ENCODE results near the gene BCKDK. TPM values are rescaled to one million over a fixed set of nuclear protein-coding genes. Genes with fewer than 3 reads are reported as not detected.
"Not testable (repeated sequence)": the region's sequence is repeated elsewhere in the genome, so short reads cannot be mapped to it uniquely, and the experiment has no call there.

The BCKDK gene
- polyA plus RNA-seq, 3 donors = 76.5 to 93.5 (median 90.8) TPM

GRCh38 chr16:31143011-31143693, 35.0 kb downstream of the BCKDK start:
- Mint-ChIP-seq H3K4me3 (peak overlapping the region in 1 of 2 donors; percentile 35), H3K27ac (peak overlapping the region in 5 of 7 donors; percentile 6 to 77 (median 26)), H3K9me3 (peaks cover 0 to 5% (median 0%) of the 10 kb centered on the region in 7 donors), H3K36me3 (peaks cover 0 to 3% of the 10 kb centered on the region in 2 donors), H3K27me3 (ENCODE audit: low read depth in 3 of 3) (peaks cover 2% of the 10 kb centered on the region in 3 donors), H3K4me1 (peaks cover 39% of the 10 kb centered on the region)
- peak overlapping the region; percentile 72 to 78 for H3K27ac ChIP-seq (ENCODE audit: low read depth in 1 of 2, low read length in 2 of 2)
- no peak for DNase-seq
- TF ChIP-seq CTCF (IDR thresholded peaks at IDR 0.05) = no peak
- 64% methylated on average over 10 of the region's 22 CpGs for WGBS (ENCODE audit: insufficient coverage)
- no peaks in the 10 kb centered on the region for H3K36me3 ChIP-seq (replicated peaks in 1 of 2; ENCODE audit: control insufficient read depth in 1 of 2, insufficient read depth in 2 of 2, low read length in 2 of 2)
- H4K20me1 ChIP-seq (ENCODE audit: insufficient read depth, low read length) = no peaks in the 10 kb centered on the region
- H3K9ac ChIP-seq (ENCODE audit: insufficient read depth, low read length, poor library complexity, severe bottlenecking) = peak overlapping the region; percentile 65
- peak overlapping the region in 1 of 3 experiments; percentile 70 for H3K4me3 ChIP-seq (replicated peaks in 1 of 3; ENCODE audit: low read depth in 2 of 3, low read length in 3 of 3)
- peak overlapping the region; percentile 90 for H2AFZ ChIP-seq (ENCODE audit: insufficient read depth, low read depth, low read length, poor library complexity, severe bottlenecking)
- no peaks in the 10 kb centered on the region for H3K9me3 ChIP-seq (replicated peaks in 1 of 2; ENCODE audit: control insufficient read depth in 1 of 2, insufficient read depth in 1 of 2, low read length in 2 of 2)
- peaks cover 36 to 50% of the 10 kb centered on the region in 2 donors for H3K4me1 ChIP-seq (ENCODE audit: control insufficient read depth in 1 of 2, insufficient read depth in 2 of 2, low read length in 2 of 2)
- no peaks in the 10 kb centered on the region for H3K27me3 ChIP-seq (ENCODE audit: control insufficient read depth in 2 of 2, insufficient read depth in 2 of 2, low read length in 2 of 2)
- peak overlapping the region; percentile 85 for H3K4me2 ChIP-seq (replicated peaks; ENCODE audit: extremely low read depth, low read length, poor library complexity, severe bottlenecking)
- intact Hi-C loops (cut with micrococcal nuclease) = loop anchor here (2.0 to 10.0 kb wide), 5 partner anchors 14 to 148 kb away; partner anchors contain the start of gene VKORC1 (in 1 of the 2)
- no peaks in the 10 kb centered on the region for H3K79me2 ChIP-seq (ENCODE audit: insufficient read depth, low read length)

GRCh38 chr16:31143694-31144148, 35.5 kb downstream of the BCKDK start:
- no peaks in the 10 kb centered on the region for H3K9me3 ChIP-seq (replicated peaks in 1 of 2; ENCODE audit: control insufficient read depth in 1 of 2, insufficient read depth in 1 of 2, low read length in 2 of 2)
- H3K9ac ChIP-seq (ENCODE audit: insufficient read depth, low read length, poor library complexity, severe bottlenecking) = no peak overlapping the region
- no peak for TF ChIP-seq CTCF (IDR thresholded peaks at IDR 0.05)
- no peak overlapping the region for H3K4me3 ChIP-seq (replicated peaks in 1 of 3; ENCODE audit: low read depth in 2 of 3, low read length in 3 of 3)
- no peaks in the 10 kb centered on the region for H3K27me3 ChIP-seq (ENCODE audit: control insufficient read depth in 2 of 2, insufficient read depth in 2 of 2, low read length in 2 of 2)
- no peak overlapping the region for H2AFZ ChIP-seq (ENCODE audit: insufficient read depth, low read depth, low read length, poor library complexity, severe bottlenecking)
- H3K27ac ChIP-seq (ENCODE audit: low read depth in 1 of 2, low read length in 2 of 2) = no peak overlapping the region
- Mint-ChIP-seq H3K27ac (peak overlapping the region in 5 of 7 donors; percentile 6 to 77 (median 26)), H3K4me3 (no peak overlapping the region), H3K9me3 (peaks cover 0 to 5% (median 0%) of the 10 kb centered on the region in 7 donors), H3K27me3 (ENCODE audit: low read depth in 3 of 3) (peaks cover 2 to 3% (median 2%) of the 10 kb centered on the region in 3 donors), H3K36me3 (no peaks in the 10 kb centered on the region), H3K4me1 (peaks cover 38% of the 10 kb centered on the region)
- intact Hi-C loops (cut with micrococcal nuclease) = loop anchor here (2.0 to 10.0 kb wide), 5 partner anchors 15 to 149 kb away; partner anchors contain the start of gene VKORC1 (in 1 of the 2)
- H3K79me2 ChIP-seq (ENCODE audit: insufficient read depth, low read length) = no peaks in the 10 kb centered on the region
- H4K20me1 ChIP-seq (ENCODE audit: insufficient read depth, low read length) = no peaks in the 10 kb centered on the region
- DNase-seq = no peak
- H3K36me3 ChIP-seq (replicated peaks in 1 of 2; ENCODE audit: control insufficient read depth in 1 of 2, insufficient read depth in 2 of 2, low read length in 2 of 2) = no peaks in the 10 kb centered on the region
- peaks cover 37 to 56% of the 10 kb centered on the region in 2 donors for H3K4me1 ChIP-seq (ENCODE audit: control insufficient read depth in 1 of 2, insufficient read depth in 2 of 2, low read length in 2 of 2)
- 97% methylated on average over 7 of the region's 8 CpGs for WGBS (ENCODE audit: insufficient coverage)
- no peak overlapping the region for H3K4me2 ChIP-seq (replicated peaks; ENCODE audit: extremely low read depth, low read length, poor library complexity, severe bottlenecking)

GRCh38 chr16:31144418-31144817, 36.2 kb downstream of the BCKDK start:
- intact Hi-C loops (cut with micrococcal nuclease) = loop anchor here (10.0 kb wide), 2 partner anchors 50 to 150 kb away; partner anchors contain the start of gene VKORC1 (in 1 of the 2)
- H3K4me2 ChIP-seq (replicated peaks; ENCODE audit: extremely low read depth, low read length, poor library complexity, severe bottlenecking); H3K36me3 Mint-ChIP-seq; H3K9me3 Mint-ChIP-seq; H3K27me3 Mint-ChIP-seq (ENCODE audit: low read depth in 3 of 3); H3K4me3 ChIP-seq (replicated peaks in 1 of 3; ENCODE audit: low read depth in 2 of 3, low read length in 3 of 3); H3K79me2 ChIP-seq (ENCODE audit: insufficient read depth, low read length); H3K9ac ChIP-seq (ENCODE audit: insufficient read depth, low read length, poor library complexity, severe bottlenecking); H3K4me3 Mint-ChIP-seq; H4K20me1 ChIP-seq (ENCODE audit: insufficient read depth, low read length); H2AFZ ChIP-seq (ENCODE audit: insufficient read depth, low read depth, low read length, poor library complexity, severe bottlenecking); H3K27me3 ChIP-seq (ENCODE audit: control insufficient read depth in 2 of 2, insufficient read depth in 2 of 2, low read length in 2 of 2); H3K36me3 ChIP-seq (replicated peaks in 1 of 2; ENCODE audit: control insufficient read depth in 1 of 2, insufficient read depth in 2 of 2, low read length in 2 of 2); DNase-seq; H3K27ac ChIP-seq (ENCODE audit: low read depth in 1 of 2, low read length in 2 of 2); H3K9me3 ChIP-seq (replicated peaks in 1 of 2; ENCODE audit: control insufficient read depth in 1 of 2, insufficient read depth in 1 of 2, low read length in 2 of 2): not testable (repeated sequence)
- 100% methylated on average over 7 of the region's 7 CpGs for WGBS (ENCODE audit: insufficient coverage)
- peaks cover 43% of the 10 kb centered on the region for H3K4me1 Mint-ChIP-seq
- H3K4me1 ChIP-seq (ENCODE audit: control insufficient read depth in 1 of 2, insufficient read depth in 2 of 2, low read length in 2 of 2) = peaks cover 44 to 57% of the 10 kb centered on the region in 2 donors
- H3K27ac Mint-ChIP-seq = peak overlapping the region in 1 of 7 donors; percentile 30

Data from CD14-positive monocyte (primary cell).